Medulla oblongata (tissue), 1 donor: ENCODE data around the gene AQP10.
"Not testable (repeated sequence)": the region's sequence is repeated elsewhere in the genome, so short reads cannot be mapped to it uniquely, and the experiment has no call there.

Experiments
- DNase-seq: peaks from one replicate; pipeline ENCODE4 v3.0.0-alpha.2; 2015; ENCODE audit errors: extremely low spot score

AQP10 gene, protein sequence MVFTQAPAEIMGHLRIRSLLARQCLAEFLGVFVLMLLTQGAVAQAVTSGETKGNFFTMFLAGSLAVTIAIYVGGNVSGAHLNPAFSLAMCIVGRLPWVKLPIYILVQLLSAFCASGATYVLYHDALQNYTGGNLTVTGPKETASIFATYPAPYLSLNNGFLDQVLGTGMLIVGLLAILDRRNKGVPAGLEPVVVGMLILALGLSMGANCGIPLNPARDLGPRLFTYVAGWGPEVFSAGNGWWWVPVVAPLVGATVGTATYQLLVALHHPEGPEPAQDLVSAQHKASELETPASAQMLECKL

DNA sequence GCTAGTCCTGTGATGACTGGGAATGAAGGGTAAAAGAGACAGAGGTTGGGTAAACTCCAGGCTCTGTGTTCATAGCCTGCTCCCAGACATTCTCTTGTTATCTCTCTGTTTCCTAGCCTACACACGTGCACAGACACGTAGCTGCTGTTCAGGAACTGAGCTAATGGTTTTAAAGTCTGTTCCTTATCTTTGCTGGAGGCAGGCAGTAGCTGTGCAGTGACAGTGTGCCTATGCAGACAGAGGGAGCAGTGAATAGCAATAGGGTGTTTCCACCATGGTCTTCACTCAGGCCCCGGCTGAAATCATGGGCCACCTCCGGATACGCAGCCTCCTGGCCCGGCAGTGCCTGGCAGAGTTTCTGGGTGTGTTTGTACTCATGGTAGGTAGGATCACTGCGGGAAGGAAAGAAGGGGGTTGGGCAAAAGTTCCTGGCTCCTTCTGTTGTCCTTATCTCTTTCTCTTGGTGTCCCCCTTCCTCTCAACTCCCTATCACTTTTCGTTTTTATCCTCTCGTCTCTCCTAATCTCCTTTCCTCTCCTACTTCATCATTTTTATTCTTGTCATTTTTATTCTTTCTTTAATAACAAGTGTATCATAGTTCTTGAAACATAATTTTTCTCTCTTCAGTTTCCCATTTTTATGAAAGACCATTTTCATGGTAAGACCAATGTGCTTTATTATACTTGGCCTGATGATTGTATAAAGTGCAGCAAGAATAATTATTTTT lies at the start of gene AQP10:
Gene AQP10 (plus strand): TSS at position 212 of the 727 bp plus-strand sequence. CDS start 63 bp downstream, at position 275.
- no peak for DNase-seq

DNA sequence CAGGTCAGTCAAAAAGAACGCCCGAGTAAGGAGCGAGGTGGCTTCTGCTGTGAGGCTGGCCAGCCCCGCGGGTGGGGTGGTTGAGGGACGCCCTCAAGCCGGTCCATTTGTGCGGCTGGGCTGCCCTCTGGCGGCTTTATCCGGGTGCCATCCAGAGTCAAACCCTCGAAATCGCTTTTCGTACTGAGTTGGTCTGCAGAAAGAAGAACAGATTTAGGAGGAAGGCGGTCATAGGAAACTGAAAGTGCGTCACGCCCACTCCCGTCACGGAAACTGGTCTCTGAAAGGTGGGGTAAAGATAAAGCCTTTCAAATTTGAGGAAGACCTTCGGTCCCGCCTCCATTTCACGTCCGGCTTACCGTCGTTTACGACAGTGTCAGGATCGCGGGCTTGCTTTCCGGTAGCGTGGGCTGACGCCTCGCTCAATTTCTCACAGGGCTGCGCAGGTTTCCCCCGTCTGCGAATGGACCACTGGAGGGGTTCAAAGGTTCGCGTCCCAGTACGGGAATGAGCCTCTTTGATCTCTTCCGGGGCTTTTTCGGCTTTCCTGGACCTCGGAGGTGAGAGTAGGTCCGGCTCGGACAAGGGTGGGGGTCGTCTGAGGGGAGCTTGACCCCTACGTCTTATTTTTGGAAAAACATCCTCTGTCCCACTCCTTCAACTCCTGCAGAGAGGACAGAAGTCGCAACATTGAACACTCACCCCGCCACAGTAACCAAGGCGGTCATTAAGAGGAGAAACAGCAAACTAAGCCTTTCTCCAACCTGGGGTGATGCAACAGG lies 48.5 kb upstream of the AQP10 start, which contains the start of gene HAX1:
Gene HAX1 (plus strand): TSS at position 413 of the 782 bp plus-strand sequence. CDS start 95 bp downstream, at position 508.
- DNase-seq: peak; percentile 95

DNA sequence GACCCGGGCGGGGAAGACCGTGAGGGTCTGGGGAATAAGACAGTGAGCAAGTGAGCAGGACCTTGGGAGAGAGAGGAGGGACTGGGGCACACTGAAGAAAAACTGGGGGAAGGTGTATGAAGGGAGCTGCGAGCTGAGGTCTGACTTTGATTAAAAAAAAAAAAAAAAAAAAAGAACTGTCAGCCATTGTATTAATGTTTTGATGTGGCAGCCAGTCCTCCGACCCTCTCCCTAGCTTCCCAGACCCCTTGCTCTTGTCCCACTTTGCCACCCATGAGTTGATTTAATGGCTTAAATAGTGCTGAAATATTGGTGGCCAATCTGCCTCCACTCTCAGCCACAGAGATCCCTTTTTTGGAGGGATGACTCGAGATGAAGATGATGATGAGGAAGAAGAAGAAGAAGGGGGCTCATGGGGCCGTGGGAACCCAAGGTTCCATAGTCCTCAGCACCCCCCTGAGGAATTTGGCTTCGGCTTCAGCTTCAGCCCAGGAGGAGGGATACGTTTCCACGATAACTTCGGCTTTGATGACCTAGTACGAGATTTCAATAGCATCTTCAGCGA lies 47.8 kb upstream of the AQP10 start:
- no peak for DNase-seq

DNA sequence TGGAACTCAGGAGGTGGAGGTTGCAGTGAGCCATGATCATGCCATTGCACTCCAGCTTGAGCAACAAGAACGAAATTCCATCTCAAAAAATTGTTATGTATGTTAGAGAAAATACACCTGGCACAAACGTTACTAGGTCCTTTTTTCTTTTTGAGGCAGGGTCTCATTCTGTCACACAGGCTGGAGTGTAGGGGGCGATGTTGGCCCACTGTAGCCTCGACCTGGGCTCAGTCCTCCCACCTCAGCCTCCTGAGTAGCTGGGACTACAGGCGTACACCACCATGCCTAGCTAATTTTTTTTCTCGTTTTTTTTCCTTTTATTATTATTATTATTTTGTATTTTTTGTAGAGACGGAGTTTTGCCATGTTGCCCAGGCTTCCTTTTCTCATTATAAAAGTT lies 44.1 kb upstream of the AQP10 start:
- DNase-seq: no peak

DNA sequence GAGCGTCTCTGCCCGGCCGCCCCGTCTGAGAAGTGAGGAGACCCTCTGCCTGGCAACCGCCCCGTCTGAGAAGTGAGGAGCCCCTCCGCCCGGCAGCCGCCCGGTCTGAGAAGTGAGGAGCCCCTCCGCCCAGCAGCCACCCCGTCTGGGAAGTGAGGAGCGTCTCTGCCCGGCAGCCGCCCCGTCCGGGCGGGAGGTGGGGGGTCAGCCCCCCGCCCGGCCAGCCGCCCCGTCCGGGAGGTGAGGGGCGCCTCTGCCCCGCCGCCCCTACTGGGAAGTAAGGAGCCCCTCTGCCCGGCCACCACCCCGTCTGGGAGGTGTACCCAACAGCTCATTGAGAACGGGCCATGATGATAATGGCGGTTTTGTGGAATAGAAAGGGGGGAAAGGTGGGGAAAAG lies 33.3 kb upstream of the AQP10 start:
- DNase-seq: not testable (repeated sequence)

DNA sequence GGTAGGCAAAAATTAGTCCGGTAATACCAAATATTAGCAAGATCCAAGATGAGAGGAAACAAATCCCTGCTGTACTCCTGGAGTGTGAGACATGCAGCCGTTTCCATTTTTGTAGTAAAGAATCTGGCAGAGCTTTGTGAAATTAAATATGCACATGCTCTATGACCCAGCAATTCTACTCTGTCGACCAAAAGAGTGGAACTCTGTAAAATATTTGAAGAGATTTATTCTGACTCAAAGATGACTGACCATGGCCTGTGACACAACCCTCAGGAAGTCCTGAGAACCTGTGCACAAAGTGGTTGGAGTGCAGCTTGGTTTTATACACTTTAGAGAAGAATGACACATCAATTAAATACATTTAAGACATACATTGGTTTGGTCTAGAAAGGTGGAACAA lies 32.2 kb upstream of the AQP10 start:
- DNase-seq: no peak

DNA sequence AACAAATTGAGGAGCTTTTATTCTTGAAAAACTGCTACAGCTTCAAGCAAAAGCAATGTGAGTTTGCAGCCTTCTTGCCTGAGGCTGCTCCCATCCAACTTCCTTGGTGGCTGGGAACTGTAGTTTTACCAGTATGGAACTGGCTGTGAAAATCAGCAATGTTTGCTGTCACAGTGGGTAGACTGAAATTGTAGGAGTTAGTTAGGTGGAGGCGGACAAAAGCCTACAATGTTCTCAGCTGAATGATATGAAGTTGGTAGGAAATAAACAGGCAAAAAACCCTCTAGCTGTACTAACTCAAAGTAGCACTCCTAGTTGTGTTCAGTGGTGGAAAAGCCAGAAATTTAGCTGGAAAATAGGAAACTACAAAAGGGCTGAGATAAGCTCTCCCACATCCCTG lies 30.0 kb upstream of the AQP10 start:
- no peak for DNase-seq

DNA sequence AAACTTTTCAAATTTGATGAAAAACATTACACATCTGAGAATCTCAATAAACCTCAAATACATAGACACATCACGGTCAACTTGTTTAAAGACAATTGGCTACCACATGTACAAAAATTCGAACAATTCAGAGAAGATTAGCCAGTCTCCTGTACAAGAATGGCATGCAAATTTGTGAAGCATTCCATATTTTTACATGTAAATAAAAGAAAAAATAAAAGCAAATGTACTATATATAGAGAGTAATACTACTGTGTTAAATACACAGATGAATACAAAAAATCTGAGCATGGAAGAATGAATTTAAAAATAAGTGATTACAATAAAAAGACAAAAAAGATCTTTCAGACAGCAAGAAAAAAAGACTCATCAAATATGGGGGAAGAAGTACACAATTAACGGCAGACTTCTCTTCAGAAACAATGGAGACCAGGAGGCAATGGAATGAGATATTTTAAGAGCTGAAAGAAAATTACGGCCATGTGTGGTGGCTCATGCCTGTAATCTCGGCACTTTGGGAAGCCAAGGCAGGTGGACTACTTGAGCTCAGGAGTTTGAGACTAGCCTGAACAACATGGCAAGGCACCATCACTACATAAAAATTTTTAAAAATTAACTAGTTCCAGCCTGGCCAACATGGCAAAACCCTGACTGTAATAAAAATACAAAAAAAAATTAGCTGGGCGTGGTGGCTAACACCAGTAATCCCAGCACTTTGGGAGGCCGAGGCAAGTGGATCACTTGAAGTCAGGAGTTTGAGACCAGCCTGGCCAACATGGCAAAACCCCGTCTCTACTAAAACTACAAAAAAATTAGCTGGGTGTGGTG lies 25.3 kb upstream of the AQP10 start:
- DNase-seq: no peak

DNA sequence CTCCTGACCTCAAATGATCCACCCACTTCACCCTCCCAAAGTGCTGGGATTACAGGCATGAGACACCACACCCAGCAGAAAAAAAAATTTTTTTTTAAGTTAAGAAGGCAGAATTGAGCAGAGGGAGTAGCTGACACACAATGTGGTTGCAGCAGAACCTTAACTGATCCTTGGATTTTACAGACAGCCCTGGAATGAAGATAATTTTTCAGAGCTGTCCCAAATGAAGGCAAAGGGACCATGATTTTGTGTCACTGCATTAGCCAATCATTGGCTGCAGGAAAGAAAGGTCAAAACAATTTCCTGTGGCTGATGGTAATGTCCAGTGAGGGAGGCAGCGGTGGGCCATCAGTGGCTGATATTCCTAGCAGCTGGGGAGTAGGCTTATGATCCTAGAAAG lies 19.3 kb upstream of the AQP10 start:
- no peak for DNase-seq

DNA sequence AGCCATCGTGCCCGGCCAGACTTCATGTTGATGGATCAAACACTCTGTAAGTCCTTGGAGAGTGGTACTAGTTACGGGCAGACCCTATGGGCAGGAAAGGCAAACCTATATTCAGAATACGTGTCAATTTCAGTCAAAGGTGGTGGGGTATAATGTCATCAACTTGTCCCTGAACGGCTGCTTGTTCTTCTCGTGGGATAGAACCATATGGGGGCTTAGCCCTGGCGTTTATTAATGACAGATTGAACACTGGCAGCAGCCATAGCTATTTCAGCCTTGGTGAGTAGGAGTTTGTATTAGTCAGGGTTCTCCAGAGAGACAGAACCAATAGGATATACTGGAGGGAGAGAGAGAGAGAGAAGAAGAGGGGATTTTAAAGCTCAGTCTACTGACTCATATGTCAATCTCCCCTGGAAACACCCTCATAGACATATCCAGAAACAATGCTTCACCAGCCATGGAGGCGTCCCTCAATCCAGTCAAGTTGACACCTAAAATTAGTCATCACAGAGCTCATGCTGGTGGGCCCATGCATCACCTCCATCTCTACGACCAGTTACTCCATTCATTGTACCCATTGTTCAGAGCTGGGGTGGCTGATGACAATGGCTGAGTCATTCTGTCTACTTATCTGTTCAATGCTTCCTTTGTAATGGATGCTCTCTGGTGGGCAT lies 16.1 kb upstream of the AQP10 start:
- no peak for DNase-seq

DNA sequence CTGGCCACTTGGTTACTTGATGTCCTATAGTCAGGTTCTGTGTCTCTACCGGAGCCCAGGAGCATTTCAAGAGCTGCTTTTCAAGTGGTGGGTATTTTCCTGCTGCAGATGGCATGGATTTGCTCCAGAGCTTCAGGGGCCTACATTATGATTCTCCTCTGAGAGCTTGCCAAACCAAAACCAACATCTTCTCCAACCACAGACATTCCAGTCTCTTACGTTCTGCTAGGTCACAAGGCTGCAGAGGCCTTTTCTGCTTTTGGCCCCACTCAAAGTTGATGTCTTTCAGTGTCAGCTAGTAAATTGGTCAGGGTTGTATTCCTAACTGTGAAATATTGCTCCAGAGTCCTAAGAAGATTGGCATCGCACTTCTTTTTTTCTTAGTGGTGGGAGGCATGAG lies 14.7 kb upstream of the AQP10 start:
- no peak for DNase-seq

DNA sequence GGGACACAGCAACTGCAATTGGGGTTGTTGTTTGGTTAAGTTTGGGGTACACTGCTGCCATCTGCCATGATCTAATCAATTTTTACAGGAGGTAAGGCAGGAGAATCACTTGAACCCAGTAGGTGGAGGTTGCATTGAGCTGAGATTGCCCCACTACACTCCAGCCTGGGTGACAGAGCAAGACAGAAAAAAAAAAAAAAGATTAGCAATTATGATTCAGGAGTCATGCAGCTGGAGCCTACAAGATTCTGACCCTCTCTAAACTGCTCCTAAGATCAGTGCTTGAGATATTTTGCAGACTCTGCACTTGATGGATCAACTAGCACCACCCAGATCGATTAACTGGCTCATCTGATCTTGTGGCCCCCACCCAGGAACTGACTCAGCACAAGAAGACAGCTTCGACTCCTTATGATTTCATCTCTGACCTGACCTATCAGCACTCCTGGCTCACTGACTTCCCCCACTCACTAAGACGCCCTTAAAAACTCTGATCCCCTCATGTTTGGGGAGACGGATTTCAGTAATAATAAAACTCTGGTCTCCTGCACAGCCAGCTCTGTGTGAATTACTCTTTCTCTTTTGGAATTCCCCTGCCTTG lies 13.1 kb upstream of the AQP10 start:
- DNase-seq: not testable (repeated sequence)

DNA sequence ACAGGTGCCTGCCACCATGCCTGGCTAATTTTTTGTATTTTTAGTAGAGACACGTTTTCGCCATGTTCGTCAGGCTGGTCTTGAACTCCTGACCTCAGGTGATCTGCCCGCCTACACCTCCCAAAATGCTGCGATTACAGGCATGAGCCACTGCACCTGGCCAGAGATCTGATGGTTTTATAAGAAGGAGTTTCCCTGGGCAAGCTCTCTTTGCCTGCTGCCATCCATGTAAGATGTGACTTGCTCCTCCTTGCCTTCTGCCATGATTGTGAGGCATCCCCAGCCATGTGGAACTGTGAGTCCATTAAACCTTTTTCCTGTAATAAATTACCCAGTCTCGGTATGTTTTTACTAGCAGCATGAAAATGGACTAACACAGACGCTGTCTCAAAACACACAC lies 11.8 kb upstream of the AQP10 start:
- not testable (repeated sequence) for DNase-seq

DNA sequence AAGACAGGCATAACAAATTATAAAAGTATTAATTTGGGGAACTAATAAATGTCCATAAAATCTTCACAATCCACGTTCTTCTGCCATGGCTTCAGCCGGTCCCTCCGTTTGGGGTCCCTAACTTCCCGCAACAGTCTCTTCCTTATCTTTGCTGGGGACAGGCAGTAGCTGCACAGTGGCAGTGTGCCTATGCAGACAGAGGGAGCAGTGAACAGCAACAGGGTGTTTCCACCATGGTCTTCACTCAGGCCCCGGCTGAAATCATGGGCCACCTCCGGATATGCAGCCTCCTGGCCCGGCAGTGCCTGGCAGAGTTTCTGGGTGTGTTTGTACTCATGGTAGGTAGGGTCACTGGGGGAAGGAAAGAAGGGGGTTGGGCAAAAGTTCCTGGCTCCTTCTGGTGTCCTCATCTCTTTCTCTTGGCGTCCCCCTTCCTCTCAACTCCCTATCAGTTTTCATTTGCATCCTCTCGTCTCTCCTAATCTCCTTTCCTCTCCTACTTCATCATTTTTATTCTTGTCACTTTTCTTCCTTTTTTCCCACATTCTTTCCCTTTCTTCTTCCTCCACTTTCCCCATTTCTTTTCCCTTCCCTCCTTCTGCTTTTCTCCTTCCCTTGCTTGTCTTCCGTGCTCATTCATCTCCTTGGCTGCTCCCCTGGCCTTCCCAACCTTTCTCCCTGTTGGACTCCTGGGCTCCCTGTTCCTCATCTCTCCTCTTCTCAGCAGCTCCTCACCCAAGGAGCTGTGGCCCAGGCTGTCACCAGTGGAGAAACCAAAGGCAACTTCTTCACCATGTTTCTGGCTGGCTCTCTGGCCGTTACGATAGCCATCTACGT lies 8.4 kb upstream of the AQP10 start:
- not testable (repeated sequence) for DNase-seq

DNA sequence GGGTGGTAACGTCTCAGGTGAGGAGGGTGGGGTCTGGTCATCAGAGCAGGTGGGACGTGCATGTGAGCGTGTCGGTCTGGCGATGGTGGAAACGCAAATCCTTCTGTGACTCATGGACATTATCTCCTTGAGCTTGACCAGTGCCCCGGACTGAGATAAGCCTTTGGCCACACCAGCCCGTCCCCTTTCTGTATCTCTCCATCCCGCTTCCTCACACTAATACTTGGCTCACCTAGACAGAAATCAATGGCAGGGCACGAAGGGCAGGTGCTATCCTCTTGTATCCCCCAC lies 7.9 kb upstream of the AQP10 start:
- DNase-seq: no peak

DNA sequence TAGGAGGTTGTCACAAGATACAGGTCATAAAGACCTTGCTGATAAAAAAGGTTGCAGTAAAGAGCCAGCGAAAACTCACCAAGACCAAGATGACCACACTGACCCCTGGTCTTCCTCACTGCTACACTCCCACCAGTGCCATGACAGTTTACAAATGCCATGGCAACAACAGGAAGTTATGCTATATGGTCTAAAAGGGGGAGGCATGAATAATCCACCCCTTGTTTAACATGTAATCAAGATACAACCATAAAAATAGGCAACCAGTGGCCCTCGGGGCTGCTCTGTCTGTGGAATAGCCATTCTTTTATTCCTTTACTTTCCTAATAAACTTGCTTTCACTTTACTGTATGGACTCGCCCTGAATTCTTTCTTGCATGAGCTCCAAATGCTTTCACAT lies 6.7 kb upstream of the AQP10 start:
- not testable (repeated sequence) for DNase-seq

DNA sequence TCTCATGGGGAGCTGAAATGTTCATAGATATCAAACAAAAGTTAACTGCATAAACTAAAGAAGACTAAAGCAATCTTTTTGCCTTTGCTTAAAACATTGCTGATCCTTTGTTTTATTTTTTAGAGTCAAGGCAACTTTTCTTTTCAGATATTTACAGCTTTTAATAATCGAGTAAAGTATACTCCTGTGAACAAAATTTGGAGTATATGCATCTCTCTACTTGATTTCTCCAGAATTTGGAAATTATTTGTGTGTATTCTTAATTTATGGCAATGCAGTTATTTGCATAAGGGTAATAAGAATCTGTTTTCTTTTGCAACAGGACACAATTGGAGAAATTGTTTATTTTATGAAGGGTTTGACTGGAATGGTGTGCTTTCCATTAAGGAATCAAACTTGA lies 4.2 kb upstream of the AQP10 start:
- no peak for DNase-seq

DNA sequence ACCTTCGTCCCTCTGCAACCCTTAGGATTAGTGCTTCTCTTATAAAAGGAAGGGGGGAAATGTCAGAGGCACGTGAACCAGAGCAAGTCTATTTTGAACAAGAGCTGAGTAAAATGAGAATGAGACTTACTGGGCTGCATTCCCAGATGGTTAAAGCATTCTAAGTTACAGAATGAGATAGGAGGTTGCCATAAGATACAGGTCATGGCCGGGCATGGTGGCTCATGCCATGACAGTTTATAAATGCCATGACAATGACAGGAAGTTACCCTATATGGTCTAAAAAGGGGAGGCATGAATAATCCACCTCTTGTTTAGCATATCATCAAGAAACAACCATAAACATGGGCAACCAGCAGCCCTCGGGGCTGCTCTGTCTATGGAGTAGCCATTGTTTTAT lies 2.5 kb upstream of the AQP10 start:
- no peak for DNase-seq

DNA sequence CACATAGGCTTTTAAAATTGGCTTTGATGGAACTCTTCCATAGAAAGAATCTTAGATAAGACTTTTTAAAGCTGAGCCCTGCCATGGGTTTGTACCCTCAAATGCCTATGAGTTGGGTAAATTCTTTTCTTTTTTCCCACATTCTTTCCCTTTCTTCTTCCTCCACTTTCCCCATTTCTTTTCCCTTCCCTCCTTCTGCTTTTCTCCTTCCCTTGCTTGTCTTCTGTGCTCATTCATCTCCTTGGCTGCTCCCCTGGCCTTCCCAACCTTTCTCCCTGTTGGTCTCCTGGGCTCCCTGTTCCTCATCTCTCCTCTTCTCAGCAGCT lies 679 bp downstream of the AQP10 start:
- not testable (repeated sequence) for DNase-seq

DNA sequence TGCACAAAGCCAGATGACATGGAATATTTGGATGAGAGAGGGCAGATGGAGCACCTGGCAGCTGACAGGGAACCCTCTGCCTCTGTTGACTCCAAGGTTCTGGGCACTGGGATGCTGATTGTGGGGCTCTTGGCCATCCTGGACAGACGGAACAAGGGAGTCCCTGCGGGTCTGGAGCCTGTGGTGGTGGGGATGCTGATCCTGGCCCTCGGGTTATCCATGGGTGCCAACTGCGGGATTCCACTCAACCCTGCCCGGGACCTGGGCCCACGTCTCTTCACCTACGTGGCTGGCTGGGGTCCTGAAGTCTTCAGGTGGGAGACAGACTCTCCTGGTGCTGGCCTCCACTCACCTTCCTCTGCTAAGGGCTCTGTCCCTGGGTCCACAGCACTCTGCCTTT lies 2.6 kb downstream of the AQP10 start:
- DNase-seq: no peak
